GM23338 (cell line): ENCODE measurements around the gene N4BP2L1. TPM values are rescaled to one million over a fixed set of nuclear protein-coding genes. Genes with fewer than 3 reads are reported as not detected.
"Not testable (repeated sequence)": the region's sequence is repeated elsewhere in the genome, so short reads cannot be mapped to it uniquely, and the experiment has no call there.

ENCODE experiments used
- ATAC-seq: fragments of 200-7000 bp; cut with Tn5 transposase; 3 replicates; pipeline ENCODE4 v1.9.1; 2020
- DNase-seq: peaks from one replicate; pipeline ENCODE4 v3.0.0-alpha.2; 2015; ENCODE audit warnings: low spot score
- H2AFZ ChIP-seq: fragments of 200-600 bp; sonication (generic); 2 replicates; pipeline ENCODE4 v1.8.0; 2016; ENCODE audit warnings: antibody characterized with exemption, mild to moderate bottlenecking, moderate library complexity
- H3F3A ChIP-seq: fragments of 200-600 bp; sonication (generic); replicated peaks from 2 replicates; pipeline ENCODE4 v1.8.0; 2017; ENCODE audit warnings: antibody characterized with exemption, mixed run types, low read depth
- H3K27ac ChIP-seq: fragments of 200-600 bp; sonication (generic); 2 replicates; pipeline ENCODE4 v1.6.1; 2016; ENCODE audit warnings: low read depth
- H3K27me3 ChIP-seq: fragments of 200-600 bp; sonication (generic); 2 replicates; pipeline ENCODE4 v1.8.0; 2016; ENCODE audit warnings: mild to moderate bottlenecking, mixed run types, moderate library complexity; ENCODE audit not compliant: insufficient read depth
- H3K36me3 ChIP-seq: fragments of 200-600 bp; sonication (generic); 2 replicates; pipeline ENCODE4 v1.8.0; 2016; ENCODE audit warnings: mild to moderate bottlenecking; ENCODE audit not compliant: insufficient read depth
- H3K4me1 ChIP-seq: fragments of 200-600 bp; sonication (generic); 2 replicates; pipeline ENCODE4 v1.8.0; 2016; ENCODE audit warnings: mild to moderate bottlenecking, moderate library complexity; ENCODE audit not compliant: insufficient read depth
- H3K4me2 ChIP-seq: fragments of 200-600 bp; sonication (generic); 2 replicates; pipeline ENCODE4 v1.7.1; 2017; ENCODE audit warnings: mixed run types
- H3K4me3 ChIP-seq: fragments of 200-600 bp; sonication (generic); 2 replicates; pipeline ENCODE4 v1.6.1; 2016; ENCODE audit warnings: mixed run types
- H3K79me2 ChIP-seq: fragments of 200-600 bp; sonication (generic); replicated peaks from 2 replicates; pipeline ENCODE4 v1.8.0; 2017; ENCODE audit warnings: mild to moderate bottlenecking; ENCODE audit not compliant: insufficient read depth
- H3K9me2 ChIP-seq: fragments of 200-600 bp; sonication (generic); 2 replicates; pipeline ENCODE4 v1.8.0; 2017; ENCODE audit not compliant: insufficient read depth
- H4K20me1 ChIP-seq: fragments of 200-600 bp; sonication (generic); replicated peaks from 2 replicates; pipeline ENCODE4 v1.8.0; 2017; ENCODE audit warnings: mild to moderate bottlenecking; ENCODE audit not compliant: insufficient read depth
- H3K27ac Mint-ChIP-seq: 2 replicates; pipeline ENCODE4 v1.8.0; 2020; ENCODE audit warnings: inconsistent platforms, mild to moderate bottlenecking, moderate library complexity, mixed read lengths
- H3K27me3 Mint-ChIP-seq: 3 replicates; pipeline ENCODE4 v1.8.0; 2022; ENCODE audit warnings: low read depth, mild to moderate bottlenecking, moderate library complexity, mixed read lengths, inconsistent platforms; ENCODE audit not compliant: insufficient read depth, poor library complexity
- H3K36me3 Mint-ChIP-seq: 3 replicates; pipeline ENCODE4 v1.8.0; 2021; ENCODE audit warnings: low read depth, mild to moderate bottlenecking, inconsistent platforms, moderate library complexity, mixed read lengths
- H3K4me1 Mint-ChIP-seq: 3 replicates; pipeline ENCODE4 v1.8.0; 2020; ENCODE audit warnings: mild to moderate bottlenecking, inconsistent platforms, mixed read lengths
- H3K4me3 Mint-ChIP-seq: 3 replicates; pipeline ENCODE4 v1.8.0; 2021; ENCODE audit warnings: moderate library complexity, mild to moderate bottlenecking, inconsistent platforms, mixed read lengths
- H3K9me3 Mint-ChIP-seq: 3 replicates; pipeline ENCODE4 v1.8.0; 2020; ENCODE audit warnings: moderate library complexity, mild to moderate bottlenecking, inconsistent platforms, mixed read lengths
- CREB1 ChIP-seq: fragments of 250-450 bp; sonication (Bioruptor Pico); IDR thresholded peaks from 2 replicates; pipeline ENCODE4 v1.5.0; 2020; ENCODE audit warnings: low read depth, mild to moderate bottlenecking, moderate library complexity
- ETS1 ChIP-seq: IDR thresholded peaks from 2 replicates; pipeline ENCODE4 v1.6.1; 2016; ENCODE audit warnings: antibody characterized with exemption
- EZH2 ChIP-seq: fragments of 200-600 bp; sonication (generic); IDR thresholded peaks from one replicate; pipeline ENCODE4 v1.8.0; 2017; ENCODE audit warnings: antibody characterized with exemption, mild to moderate bottlenecking, low read depth; ENCODE audit not compliant: unreplicated experiment
- EZH2phosphoT487 ChIP-seq: fragments of 200-600 bp; sonication (generic); IDR thresholded peaks from one replicate; pipeline ENCODE4 v1.8.1; 2018; ENCODE audit warnings: antibody characterized with exemption; ENCODE audit not compliant: unreplicated experiment
- JUNB ChIP-seq: IDR thresholded peaks from one replicate; pipeline ENCODE4 v1.6.1; 2016; ENCODE audit warnings: antibody characterized with exemption; ENCODE audit not compliant: unreplicated experiment
- REST ChIP-seq: IDR thresholded peaks from one replicate; pipeline ENCODE4 v1.6.1; 2018; ENCODE audit warnings: antibody characterized with exemption; ENCODE audit not compliant: unreplicated experiment
- ZNF331 ChIP-seq: fragments of 250-450 bp; sonication (Bioruptor Pico); IDR thresholded peaks from 2 replicates; pipeline ENCODE4 v1.5.0; 2020; ENCODE audit warnings: low read depth, mild to moderate bottlenecking, moderate library complexity
- polyA plus RNA-seq: library from polyadenylated mRNA; unstranded; fragments of >200 nt; fragmentation: Nextera tagmentation; extraction: Ambion mirVana; gene quantifications from 2 replicates; pipeline ENCODE4 v1.2.1, GENCODE V29; 2016
- small RNA-seq: library from RNA; depleted of rRNA; stranded (forward); fragments of <200 nt; gene quantifications from one replicate; pipeline ENCODE3, GENCODE V24; 2014; ENCODE audit warnings: low replicate concordance
- total RNA-seq: library from RNA; depleted of rRNA; stranded (reverse); fragments of >200 nt; shearing (Covaris generic); gene quantifications from 2 replicates; pipeline ENCODE4 v1.2.3, GENCODE V29; 2014; rRNA removed

The N4BP2L1 gene
- total and polyA plus RNA-seq, 2 experiments from 2014 or later, result 3.3 to 4.1 TPM

- TF ChIP-seq ETS1, result no peak
- TF ChIP-seq ZNF331, result no peak
- no peak for TF ChIP-seq EZH2
- no peak for TF ChIP-seq EZH2phosphoT487
- no peak for TF ChIP-seq CREB1 (CRISPR knock-in tag)
- no peak for TF ChIP-seq JUNB
- TF ChIP-seq REST, result no peak
Measured at GRCh38 chr13:32354040-32354439, 73.9 kb downstream of the N4BP2L1 start (continued).

GRCh38 chr13:32350839-32351441, 77.0 kb downstream of the N4BP2L1 start:
- H3K9me2 ChIP-seq, H3K27ac ChIP-seq, ATAC-seq, H3K4me3 Mint-ChIP-seq, H3K4me3 ChIP-seq, DNase-seq, H3F3A ChIP-seq, H2AFZ ChIP-seq, H3K4me1 Mint-ChIP-seq, H3K4me1 ChIP-seq, H3K79me2 ChIP-seq, H3K4me2 ChIP-seq, H3K9me3 Mint-ChIP-seq, H4K20me1 ChIP-seq, H3K27ac Mint-ChIP-seq, H3K27me3 ChIP-seq, H3K27me3 Mint-ChIP-seq, H3K36me3 ChIP-seq: not testable (repeated sequence)
- H3K36me3 Mint-ChIP-seq, result peaks cover 39% of the 10 kb centered on the region

Small RNA genes lying within 50 kb of the gene (small RNA-seq; reads per million reads assigned to genes)
- gene RF00190, result not detected

Other genes with a start within 250 kb of the N4BP2L1 start
- 0.23 and 0.56 TPM in 2 replicates for gene ZAR1L, start 112.8 kb downstream of the N4BP2L1 start, total RNA-seq
- gene ZAR1L, start 112.8 kb downstream of the N4BP2L1 start, polyA plus RNA-seq, result 0.31 and 0.37 TPM in 2 replicates
- 22.4 and 28.6 TPM in 2 replicates for gene BRCA2, start 112.6 kb downstream of the N4BP2L1 start, total RNA-seq
- gene BRCA2, start 112.6 kb downstream of the N4BP2L1 start, polyA plus RNA-seq, result 28.1 and 38.7 TPM in 2 replicates
- gene N4BP2L2, start 110.7 kb upstream of the N4BP2L1 start, total RNA-seq, result 63.1 and 82.5 TPM in 2 replicates
- gene N4BP2L2, start 110.7 kb upstream of the N4BP2L1 start, polyA plus RNA-seq, result 149 and 160 TPM in 2 replicates
- gene PDS5B, start 158.3 kb upstream of the N4BP2L1 start, total RNA-seq, result 43.9 and 44.2 TPM in 2 replicates
- 35.8 and 46.5 TPM in 2 replicates for gene PDS5B, start 158.3 kb upstream of the N4BP2L1 start, polyA plus RNA-seq